Activated T-helper 1 cell treated with anti-CD3 and anti-CD28 coated beads, Interleukin-2, amount 50 U/mL, for 16 hours (primary cell): ENCODE measurements around the gene MUC5AC.
"Not testable (repeated sequence)": the region's sequence is repeated elsewhere in the genome, so short reads cannot be mapped to it uniquely, and the experiment has no call there.

Experiments used
- DNase-seq, 2 donors: peaks; one replicate each; pipeline ENCODE4 v3.0.0-alpha.2; 2020; ENCODE audit warnings: low read depth in 1 of 2, low spot score in 1 of 2

MUC5AC gene

GRCh38 chr11:1233351-1234053 is 75.7 kb downstream of the MUC5AC start:
- no peak for DNase-seq

GRCh38 chr11:1234054-1234720 is 76.4 kb downstream of the MUC5AC start:
- no peak for DNase-seq

DNA sequence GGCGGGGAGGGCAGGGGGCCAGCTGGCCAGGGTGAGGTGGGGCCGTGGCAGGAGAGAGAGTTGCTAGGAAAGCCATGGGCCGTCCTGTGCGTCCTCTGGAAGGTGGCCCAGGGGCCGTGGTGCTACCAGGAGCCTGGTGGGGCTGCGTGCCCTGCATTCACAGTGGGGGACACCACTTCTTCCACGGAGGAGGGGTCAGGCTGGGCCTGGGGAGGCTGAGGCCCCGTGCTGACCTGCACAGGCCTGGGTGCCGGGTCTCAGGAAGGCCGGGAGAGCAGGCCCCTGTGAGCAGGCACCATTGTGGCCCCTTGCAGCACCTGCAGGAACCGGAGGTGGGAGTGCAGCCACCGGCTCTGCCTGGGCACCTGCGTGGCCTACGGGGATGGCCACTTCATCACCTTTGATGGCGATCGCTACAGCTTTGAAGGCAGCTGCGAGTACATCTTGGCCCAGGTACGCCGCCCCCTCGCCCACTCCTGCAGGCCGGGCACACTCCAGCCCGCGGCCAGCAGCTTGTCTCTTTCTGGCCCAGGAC is 77.1 kb downstream of the MUC5AC start:
- no peak for DNase-seq

- no peak for DNase-seq
Observed at GRCh38 chr11:1235306-1235900, 77.7 kb downstream of the MUC5AC start.

GRCh38 chr11:1235901-1236315 is 78.2 kb downstream of the MUC5AC start:
- no peak for DNase-seq

GRCh38 chr11:1236316-1237127 is 78.8 kb downstream of the MUC5AC start:
- no peak for DNase-seq

DNA sequence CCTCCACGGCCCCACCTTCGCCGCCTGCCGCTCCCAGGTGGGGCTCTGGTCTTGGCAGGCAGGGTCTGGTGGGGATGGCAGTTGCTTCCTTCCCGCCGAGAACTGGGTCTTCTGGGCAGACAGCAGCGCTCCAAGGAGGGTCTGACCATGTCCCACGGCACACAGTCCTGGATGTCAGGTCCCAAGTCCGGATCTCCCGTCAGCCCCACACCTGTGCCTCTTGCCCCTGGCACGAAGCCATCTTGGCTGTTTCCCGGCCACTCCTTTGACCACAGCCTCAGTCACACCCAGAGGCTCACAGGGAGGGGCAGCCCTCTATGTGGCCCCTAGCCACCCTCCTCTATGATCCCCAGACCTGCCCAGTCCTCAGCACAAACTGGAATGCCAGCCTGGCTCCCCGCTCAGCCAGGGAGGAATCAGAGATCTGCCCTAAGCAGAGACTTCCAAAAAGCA is 79.4 kb downstream of the MUC5AC start:
- DNase-seq, result no peak

DNA sequence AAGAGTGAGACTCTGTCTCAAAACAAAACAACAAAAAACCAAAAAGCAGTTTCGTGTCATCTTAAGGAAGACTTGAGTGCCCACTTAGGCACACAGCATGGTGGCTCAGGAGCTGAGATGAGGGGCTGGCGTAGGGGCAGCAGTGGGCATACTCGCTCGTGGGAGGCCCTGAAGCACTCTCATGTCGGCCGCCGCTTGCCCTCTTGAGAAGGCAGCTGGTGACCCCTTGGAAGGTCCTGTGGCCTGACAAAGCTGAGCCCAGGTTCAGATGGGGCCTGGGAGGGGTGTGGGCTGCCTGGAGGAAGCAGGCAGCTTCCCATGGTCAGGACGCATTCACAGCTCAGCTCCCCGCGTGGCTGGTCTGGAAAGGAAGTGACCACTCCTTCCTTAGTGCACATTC is 80.1 kb downstream of the MUC5AC start:
- no peak for DNase-seq

- no peak for DNase-seq
Observed at GRCh38 chr11:1238767-1239595, 81.2 kb downstream of the MUC5AC start.

- no peak for DNase-seq
Observed at GRCh38 chr11:1239596-1240205, 81.9 kb downstream of the MUC5AC start.

- DNase-seq, result no peak
Observed at GRCh38 chr11:1240771-1241170, 83.0 kb downstream of the MUC5AC start.

DNA sequence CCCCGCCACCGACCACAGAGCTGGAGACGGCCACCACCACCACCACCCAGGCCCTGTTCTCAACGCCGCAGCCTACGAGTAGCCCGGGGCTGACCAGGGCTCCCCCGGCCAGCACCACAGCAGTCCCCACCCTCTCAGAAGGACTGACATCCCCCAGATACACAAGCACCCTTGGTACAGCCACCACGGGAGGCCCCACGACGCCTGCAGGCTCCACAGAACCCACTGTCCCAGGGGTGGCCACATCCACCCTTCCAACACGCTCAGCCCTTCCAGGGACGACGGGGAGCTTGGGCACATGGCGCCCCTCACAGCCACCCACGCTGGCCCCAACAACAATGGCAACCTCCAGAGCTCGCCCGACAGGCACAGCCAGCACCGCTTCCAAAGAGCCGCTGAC is 84.0 kb downstream of the MUC5AC start:
- no peak for DNase-seq

DNA sequence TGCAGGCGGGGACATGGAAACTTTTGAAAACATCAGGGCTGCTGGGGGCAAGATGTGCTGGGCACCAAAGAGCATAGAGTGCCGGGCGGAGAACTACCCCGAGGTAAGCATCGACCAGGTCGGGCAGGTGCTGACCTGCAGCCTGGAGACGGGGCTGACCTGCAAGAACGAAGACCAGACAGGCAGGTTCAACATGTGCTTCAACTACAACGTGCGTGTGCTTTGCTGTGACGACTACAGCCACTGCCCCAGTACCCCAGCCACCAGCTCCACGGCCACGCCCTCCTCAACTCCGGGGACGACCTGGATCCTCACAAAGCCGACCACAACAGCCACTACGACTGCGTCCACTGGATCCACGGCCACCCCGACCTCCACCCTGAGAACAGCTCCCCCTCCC is 84.5 kb downstream of the MUC5AC start:
- DNase-seq, result no peak

DNA sequence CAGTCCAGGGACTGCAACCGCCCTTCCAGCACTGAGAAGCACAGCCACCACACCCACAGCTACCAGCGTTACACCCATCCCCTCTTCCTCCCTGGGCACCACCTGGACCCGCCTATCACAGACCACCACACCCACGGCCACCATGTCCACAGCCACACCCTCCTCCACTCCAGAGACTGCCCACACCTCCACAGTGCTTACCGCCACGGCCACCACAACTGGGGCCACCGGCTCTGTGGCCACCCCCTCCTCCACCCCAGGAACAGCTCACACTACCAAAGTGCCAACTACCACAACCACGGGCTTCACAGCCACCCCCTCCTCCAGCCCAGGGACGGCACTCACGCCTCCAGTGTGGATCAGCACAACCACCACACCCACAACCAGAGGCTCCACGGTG is 85.0 kb downstream of the MUC5AC start:
- not testable (repeated sequence) for DNase-seq

- not testable (repeated sequence) for DNase-seq
Observed at GRCh38 chr11:1243521-1243920, 85.8 kb downstream of the MUC5AC start.

DNA sequence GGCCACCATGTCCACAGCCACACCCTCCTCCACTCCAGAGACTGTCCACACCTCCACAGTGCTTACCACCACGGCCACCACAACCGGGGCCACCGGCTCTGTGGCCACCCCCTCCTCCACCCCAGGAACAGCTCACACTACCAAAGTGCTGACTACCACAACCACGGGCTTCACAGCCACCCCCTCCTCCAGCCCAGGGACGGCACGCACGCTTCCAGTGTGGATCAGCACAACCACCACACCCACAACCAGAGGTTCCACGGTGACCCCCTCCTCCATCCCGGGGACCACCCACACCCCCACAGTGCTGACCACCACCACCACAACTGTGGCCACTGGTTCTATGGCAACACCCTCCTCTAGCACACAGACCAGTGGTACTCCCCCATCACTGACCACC is 86.8 kb downstream of the MUC5AC start:
- not testable (repeated sequence) for DNase-seq

DNA sequence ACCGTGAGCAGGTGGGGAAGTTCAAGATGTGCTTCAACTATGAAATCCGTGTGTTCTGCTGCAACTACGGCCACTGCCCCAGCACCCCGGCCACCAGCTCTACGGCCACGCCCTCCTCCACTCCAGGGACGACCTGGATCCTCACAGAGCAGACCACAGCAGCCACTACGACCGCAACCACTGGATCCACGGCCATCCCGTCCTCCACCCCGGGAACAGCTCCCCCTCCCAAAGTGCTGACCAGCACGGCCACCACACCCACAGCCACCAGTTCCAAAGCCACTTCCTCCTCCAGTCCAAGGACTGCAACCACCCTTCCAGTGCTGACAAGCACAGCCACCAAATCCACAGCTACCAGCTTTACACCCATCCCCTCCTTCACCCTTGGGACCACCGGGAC is 88.0 kb downstream of the MUC5AC start:
- DNase-seq, result not testable (repeated sequence)

DNA sequence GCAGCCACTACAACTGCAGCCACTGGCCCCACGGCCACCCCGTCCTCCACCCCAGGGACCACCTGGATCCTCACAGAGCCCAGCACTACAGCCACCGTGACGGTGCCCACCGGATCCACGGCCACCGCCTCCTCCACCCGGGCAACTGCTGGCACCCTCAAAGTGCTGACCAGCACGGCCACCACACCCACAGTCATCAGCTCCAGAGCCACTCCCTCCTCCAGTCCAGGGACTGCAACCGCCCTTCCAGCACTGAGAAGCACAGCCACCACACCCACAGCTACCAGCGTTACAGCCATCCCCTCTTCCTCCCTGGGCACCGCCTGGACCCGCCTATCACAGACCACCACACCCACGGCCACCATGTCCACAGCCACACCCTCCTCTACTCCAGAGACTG is 88.5 kb downstream of the MUC5AC start:
- not testable (repeated sequence) for DNase-seq

- not testable (repeated sequence) for DNase-seq
Observed at GRCh38 chr11:1247026-1247425, 89.3 kb downstream of the MUC5AC start.

GRCh38 chr11:1248951-1249350 is 91.2 kb downstream of the MUC5AC start:
- not testable (repeated sequence) for DNase-seq
